Measurements from ENCODE around the gene JPT2. TPM values are rescaled to one million over a fixed set of nuclear protein-coding genes. Genes with fewer than 3 reads are reported as not detected.

Gene JPT2
- total RNA-seq, 2 donors from 2014 or later: 15.5 to 24.4 TPM

- H3K36me3 ChIP-seq (replicated peaks in 1 of 2; ENCODE audit: insufficient read depth in 1 of 2, low read depth in 2 of 2): peaks cover 0 to 14% of the 10 kb centered on the region in 2 donors
- peaks cover 18% of the 10 kb centered on the region for H3K4me1 ChIP-seq
- WGBS, 2 donors: 92 to 96% methylated on average over 3 to 12 of the region's 13 CpGs
- intact Hi-C loops (cut with DNase I): no loop called here
- DNase-seq: no peak
- no peak for ATAC-seq
- TF ChIP-seq CTCF (IDR thresholded peaks at IDR 0.05) (no peak), POLR2A (IDR thresholded peaks at IDR 0.05) (no peak)
- H3K27ac ChIP-seq: peak overlapping the region in 3 of 4 donors; percentile 18 to 48 (median 28)
- H3K4me3 ChIP-seq: no peak overlapping the region
- H3K27me3 ChIP-seq: no peaks in the 10 kb centered on the region
- no peaks in the 10 kb centered on the region for H3K9me3 ChIP-seq
Observed at GRCh38 chr16:1632638-1632970, 45.5 kb upstream of the JPT2 start.

GRCh38 chr16:1633310-1633709 is 44.8 kb upstream of the JPT2 start:
- H3K4me3 ChIP-seq: no peak overlapping the region
- ATAC-seq (no peak), DNase-seq (no peak)
- 85 to 89% methylated on average over 10 to 12 of the region's 12 CpGs for WGBS, 2 donors
- TF ChIP-seq CTCF (IDR thresholded peaks at IDR 0.05): no peak
- TF ChIP-seq POLR2A (IDR thresholded peaks at IDR 0.05): no peak
- H3K4me1 ChIP-seq: peaks cover 18% of the 10 kb centered on the region
- no peak overlapping the region for H3K27ac ChIP-seq
- no peaks in the 10 kb centered on the region for H3K9me3 ChIP-seq
- H3K27me3 ChIP-seq: no peaks in the 10 kb centered on the region
- intact Hi-C loops (cut with DNase I): no loop called here
- H3K36me3 ChIP-seq (replicated peaks in 1 of 2; ENCODE audit: insufficient read depth in 1 of 2, low read depth in 2 of 2): peaks cover 0 to 18% of the 10 kb centered on the region in 2 donors

- Histone ChIP-seq H3K4me1 (peaks cover 18% of the 10 kb centered on the region), H3K9me3 (no peaks in the 10 kb centered on the region), H3K27ac (no peak overlapping the region), H3K27me3 (no peaks in the 10 kb centered on the region), H3K36me3 (replicated peaks in 1 of 2; ENCODE audit: insufficient read depth in 1 of 2, low read depth in 2 of 2) (peaks cover 0 to 22% of the 10 kb centered on the region in 2 donors), H3K4me3 (no peak overlapping the region)
- DNase-seq: no peak
- intact Hi-C loops (cut with DNase I): no loop called here
- ATAC-seq: no peak
- no peak for TF ChIP-seq CTCF (IDR thresholded peaks at IDR 0.05)
- WGBS, 2 donors: 95 to 99% methylated on average over 12 of the region's 12 CpGs
Observed at GRCh38 chr16:1634541-1634940, 43.5 kb upstream of the JPT2 start.

GRCh38 chr16:1635070-1635469 is 43.0 kb upstream of the JPT2 start:
- H3K27ac ChIP-seq: no peak overlapping the region
- H3K4me1 ChIP-seq: peaks cover 18% of the 10 kb centered on the region
- no peaks in the 10 kb centered on the region for H3K27me3 ChIP-seq
- TF ChIP-seq POLR2A (IDR thresholded peaks at IDR 0.05): no peak
- TF ChIP-seq CTCF (IDR thresholded peaks at IDR 0.05): no peak
- peaks cover 0 to 22% of the 10 kb centered on the region in 2 donors for H3K36me3 ChIP-seq (replicated peaks in 1 of 2; ENCODE audit: insufficient read depth in 1 of 2, low read depth in 2 of 2)
- no peak for ATAC-seq
- intact Hi-C loops (cut with DNase I): no loop called here
- DNase-seq: no peak
- no peak overlapping the region for H3K4me3 ChIP-seq
- 90 to 97% methylated on average over 13 of the region's 13 CpGs for WGBS, 2 donors
- H3K9me3 ChIP-seq: no peaks in the 10 kb centered on the region

GRCh38 chr16:1637526-1637925 is 40.6 kb upstream of the JPT2 start:
- no peak for ATAC-seq
- TF ChIP-seq POLR2A (IDR thresholded peaks at IDR 0.05): no peak
- no peak for TF ChIP-seq CTCF (IDR thresholded peaks at IDR 0.05)
- H3K36me3 ChIP-seq (replicated peaks in 1 of 2; ENCODE audit: insufficient read depth in 1 of 2, low read depth in 2 of 2): peaks cover 0 to 29% of the 10 kb centered on the region in 2 donors
- no peak overlapping the region for H3K27ac ChIP-seq
- H3K27me3 ChIP-seq: no peaks in the 10 kb centered on the region
- H3K4me3 ChIP-seq: no peak overlapping the region
- WGBS, 2 donors: 90 to 97% methylated on average over 8 to 11 of the region's 11 CpGs
- H3K4me1 ChIP-seq: peaks cover 6% of the 10 kb centered on the region
- no peak for DNase-seq
- H3K9me3 ChIP-seq: no peaks in the 10 kb centered on the region
- intact Hi-C loops (cut with DNase I): no loop called here

Data from body of pancreas (tissue), 4 donors.